Fibroblast of skin of left biceps (primary cell): ENCODE results near the gene GALNT9.
"Not testable (repeated sequence)": the region's sequence is repeated elsewhere in the genome, so short reads cannot be mapped to it uniquely, and the experiment has no call there.

ENCODE experiments used
- DNase-seq, 2 experiments: peaks; one replicate each; pipeline ENCODE4 v3.0.0-alpha.2; 2013; ENCODE audit warnings: low read depth in 2 of 2

The GALNT9 gene

DNA sequence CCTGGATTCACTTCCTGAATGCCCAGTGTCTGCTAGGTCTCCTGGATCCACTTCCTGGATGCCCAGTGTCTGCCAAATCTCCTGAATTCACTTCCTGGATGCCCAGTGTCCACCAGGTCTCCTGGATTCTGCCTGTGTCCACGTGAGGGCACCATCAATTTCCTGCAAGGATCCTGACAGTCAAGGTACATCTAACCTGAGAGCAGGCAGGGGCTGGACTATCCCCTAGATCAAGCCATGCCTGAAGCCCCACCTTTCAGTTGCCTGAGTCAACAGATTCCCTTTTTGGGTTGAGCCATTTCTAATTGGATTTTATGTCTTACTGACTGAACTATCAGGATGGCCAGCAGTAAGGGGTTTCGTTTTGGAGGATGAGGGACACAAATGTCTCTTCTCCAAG lies 49.5 kb downstream of the GALNT9 start:
- no peak for DNase-seq

DNA sequence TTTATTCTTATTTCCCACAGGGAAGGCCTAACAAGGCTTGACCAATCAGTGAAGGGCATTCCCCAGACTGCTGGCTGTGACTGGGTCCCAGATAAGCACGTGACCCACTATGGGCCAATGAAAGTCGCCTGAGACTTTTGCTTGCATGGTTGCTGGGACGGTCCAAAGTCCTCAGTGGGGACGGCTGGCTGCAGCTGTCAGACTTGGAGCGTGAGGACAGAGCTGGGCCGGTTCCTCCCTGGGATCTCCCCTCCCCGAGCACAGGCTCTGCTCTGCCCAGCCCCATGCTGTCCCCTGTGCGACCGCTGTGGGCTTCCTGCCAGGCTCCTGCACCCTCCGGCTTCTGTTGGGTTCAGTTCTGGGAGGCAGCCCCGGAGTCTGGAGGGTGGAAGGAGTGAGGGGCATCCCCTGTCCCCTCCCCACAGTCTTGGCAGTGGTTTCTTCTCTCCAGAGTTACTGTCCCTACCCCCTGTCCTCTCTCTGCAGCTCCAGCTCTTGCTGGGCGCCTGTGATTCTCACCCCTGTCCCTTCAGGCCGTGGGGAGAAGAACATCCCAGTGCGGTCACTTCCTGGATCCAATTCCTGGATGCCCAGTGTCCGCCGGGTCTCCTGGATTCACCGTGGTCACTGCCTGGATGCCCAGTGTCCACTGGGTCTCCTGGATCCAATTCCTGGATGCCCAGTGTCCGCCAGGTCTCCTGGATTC lies 50.1 kb downstream of the GALNT9 start:
- no peak for DNase-seq

DNA sequence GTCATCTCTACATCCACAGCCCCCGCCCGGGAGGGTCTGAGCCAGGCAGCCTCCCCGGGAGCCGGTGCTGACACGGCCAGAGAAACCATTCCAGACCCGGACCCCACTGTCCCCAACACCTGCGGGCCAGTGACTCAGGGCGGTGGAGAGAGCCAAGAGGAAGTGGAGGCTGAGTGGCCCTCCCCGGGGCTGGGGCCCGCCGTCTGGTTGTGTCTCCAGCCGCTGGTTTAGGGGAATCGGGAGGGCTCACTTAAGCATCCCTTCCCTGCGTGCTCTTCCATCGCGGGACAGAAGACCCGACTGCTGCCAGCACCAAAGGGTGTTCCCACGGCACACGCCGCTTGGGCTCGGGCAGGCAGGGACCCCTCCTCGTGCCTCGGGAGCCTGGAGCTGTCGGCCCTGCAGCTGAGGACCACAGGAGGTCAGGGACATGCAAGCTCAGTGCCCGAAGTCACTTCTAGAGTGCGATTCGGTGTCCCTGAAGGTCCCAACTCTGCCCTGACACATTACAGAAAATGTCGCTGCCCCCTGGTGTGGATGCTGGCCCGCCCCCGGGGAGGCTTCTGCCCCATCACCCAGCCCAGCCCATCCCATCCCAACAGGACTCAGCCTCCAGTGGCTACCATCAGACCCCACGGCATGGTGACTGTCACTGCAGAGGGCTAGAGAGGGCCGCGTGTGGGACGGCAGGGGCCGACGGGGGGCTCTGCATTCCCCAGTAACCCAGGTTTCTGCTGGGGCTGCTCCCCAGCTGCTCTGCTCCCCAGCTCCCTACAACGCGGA lies 50.8 kb downstream of the GALNT9 start:
- no peak for DNase-seq

DNA sequence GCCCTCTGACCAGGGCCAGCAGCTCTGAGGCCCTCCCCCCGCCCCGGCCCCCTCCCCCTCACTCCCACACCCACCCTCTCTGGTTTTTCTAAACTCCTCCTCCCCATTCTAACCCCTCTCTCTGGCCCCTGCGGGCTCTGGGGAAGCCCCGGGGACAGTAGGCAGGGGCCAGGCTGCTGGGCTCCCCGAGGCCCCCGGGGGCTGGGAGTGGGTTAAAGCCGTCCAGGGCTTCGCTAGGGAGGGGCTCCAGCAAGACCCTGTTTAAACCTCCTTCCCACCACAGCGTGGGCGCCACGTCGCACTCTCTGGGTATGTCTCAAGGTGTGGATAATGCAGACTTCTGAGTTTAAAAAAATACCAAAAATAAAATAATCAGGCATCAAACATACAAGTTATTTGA lies 51.4 kb downstream of the GALNT9 start:
- DNase-seq: no peak

DNA sequence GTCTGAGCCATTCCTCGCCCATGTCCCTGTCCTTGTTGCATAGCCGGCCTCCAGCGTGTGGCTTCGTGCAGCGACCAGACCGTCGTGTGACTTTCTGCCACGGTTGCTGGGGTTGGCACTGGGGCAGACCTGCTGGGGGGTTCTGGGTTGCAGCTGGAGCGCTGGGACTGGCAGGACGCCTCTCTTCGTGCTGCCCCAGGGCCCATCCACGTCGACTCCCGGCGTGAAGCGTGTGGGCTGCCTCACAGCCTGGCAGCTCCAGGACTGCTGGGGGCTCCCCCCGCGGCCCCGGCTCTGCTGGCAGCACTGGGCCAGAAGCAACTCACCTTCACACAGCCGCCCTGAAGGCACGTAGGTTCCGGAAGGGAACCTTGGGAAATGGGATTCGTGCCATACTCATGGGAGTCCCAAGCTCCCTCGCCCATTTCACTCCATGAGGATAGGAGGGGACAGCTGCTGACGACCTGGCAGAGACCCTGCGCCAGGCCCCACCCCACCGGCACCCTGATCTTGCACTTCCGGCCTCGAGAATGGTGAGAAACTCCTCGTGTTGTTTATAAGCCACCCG lies 51.9 kb downstream of the GALNT9 start:
- no peak for DNase-seq

DNA sequence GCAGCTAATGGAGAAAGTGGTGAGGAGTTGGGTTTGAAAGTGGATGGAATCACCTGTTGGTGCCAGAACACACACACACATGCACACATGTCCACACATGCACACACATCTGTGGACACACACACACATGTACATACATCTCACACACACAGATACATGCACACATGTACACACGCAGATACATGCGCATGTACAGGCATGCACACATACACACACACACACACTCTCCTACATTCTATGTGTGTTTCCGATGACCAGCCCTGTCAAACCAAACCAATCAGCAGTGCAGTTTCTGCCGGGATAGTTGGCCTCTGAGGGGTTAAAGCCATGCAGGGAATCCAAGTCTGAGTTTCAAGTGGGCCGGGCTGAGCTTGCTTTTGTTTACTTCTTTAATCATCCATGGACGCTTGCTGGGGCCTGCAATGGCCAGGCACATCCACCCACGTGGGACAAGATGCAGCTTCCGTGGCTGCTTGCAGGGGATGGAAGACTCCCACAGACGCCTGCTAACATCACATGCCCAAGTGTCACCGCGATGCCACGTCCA lies 52.5 kb downstream of the GALNT9 start:
- DNase-seq: no peak

DNA sequence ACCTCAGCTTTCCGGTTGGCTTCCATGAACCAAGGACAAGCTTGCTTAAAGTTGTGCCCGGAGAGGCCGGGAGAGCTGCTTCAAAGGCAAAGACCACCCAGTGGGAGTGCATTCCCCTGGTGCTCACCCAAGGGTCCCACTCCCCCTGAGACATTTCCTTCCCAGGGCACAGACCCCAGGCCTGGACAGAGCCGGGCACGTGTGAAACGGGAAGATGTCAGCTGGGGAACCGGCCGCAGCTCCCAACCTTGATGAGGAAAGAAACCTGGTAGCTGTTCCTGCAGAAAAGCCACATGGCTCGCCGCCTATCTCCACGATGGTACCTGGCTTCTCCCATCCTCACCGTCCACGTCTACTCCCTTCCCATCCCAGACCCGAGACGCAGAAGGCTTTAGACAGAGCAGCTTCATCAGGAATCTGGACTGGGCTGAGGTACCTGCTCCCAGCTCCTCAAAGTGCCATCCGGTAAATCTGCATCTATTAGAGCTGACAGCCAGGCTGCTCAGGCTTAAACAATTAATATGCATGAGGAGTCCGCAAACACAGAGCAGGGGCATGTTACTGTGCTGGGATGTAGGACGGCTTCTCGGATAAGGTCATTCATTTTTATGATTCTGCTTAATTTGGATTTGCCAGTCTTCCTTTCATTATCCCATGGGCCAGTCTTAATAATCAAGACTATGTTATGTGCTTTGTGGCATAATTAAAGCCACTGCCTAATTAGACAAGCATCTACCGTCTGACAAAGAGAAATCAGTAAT lies 53.1 kb downstream of the GALNT9 start:
- no peak for DNase-seq

DNA sequence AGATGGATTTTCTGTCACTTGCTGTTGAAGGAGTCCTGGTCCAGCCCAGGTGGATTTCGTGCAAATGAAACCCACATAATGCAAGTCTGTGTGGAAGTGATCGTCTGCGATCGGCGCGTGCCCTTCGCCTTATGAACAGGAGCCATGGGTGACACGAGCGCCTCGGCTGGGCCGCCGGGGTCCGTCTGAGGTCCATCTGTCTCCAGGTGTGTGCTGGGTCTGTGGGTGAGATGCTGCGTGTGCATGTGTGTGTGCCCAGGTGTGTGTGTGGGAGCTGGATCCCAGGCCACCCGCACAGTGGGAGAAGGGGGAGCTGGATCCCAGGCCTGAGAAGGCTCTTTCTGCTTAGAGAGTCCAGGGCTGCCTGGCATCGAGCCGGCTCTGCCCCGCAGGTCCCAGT lies 53.8 kb downstream of the GALNT9 start:
- no peak for DNase-seq

DNA sequence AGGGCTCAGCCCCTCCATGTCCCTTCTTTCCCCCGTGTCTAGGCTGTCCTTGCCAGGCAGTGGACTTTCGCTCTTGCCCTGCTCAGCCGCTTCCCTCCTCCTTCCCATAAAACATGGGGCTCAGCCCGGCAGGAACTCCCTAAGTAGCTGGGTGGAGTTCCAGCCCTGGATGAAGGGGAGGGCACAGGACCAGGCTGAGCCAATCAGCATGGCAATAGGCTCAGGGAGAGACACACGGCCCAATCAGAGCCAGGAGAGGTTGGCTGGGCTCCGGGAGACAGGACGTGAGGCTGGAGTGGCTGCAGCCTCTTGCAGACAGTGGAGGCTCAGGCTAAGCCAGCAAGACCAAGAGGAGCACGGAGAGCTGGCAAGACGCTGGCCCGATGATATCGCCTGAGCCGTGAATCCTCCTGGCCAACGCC lies 54.3 kb downstream of the GALNT9 start:
- DNase-seq: no peak

DNA sequence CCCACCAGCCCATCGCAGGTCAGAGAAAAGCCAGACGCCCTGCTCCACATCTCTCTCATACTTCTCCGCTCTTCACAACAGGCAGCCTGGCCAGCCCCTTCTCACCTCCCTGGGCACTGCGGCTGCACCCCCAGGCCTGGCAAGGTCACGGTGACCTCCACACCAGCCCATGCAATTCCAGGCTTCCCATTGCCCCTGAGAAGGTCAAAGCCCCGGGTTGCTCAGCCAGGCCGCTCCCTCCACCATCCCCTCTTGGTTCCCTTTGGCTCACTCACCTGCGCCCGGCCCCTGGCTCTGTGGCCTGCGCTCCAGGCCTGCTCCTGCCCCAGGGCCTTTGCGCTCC lies 55.4 kb downstream of the GALNT9 start:
- no peak for DNase-seq

DNA sequence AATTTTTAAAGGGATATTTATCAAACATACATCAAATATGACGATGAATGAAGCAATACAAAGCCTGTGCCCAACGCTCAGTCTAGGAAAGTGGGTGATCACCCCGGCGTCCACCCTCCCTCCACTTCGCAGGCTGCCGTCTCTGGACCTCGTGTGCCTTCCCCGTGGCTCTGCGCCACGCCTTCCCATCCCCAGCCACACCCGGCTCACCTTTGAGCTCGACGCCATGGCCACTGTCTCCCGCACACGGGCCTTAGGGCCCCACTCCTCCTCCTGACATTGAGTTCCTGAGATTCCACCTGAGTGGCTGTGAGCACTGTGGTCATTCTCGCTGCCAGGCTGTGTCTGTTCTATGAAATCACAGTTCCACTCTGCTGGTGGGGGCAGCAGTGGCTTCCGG lies 56.7 kb downstream of the GALNT9 start:
- no peak for DNase-seq

DNA sequence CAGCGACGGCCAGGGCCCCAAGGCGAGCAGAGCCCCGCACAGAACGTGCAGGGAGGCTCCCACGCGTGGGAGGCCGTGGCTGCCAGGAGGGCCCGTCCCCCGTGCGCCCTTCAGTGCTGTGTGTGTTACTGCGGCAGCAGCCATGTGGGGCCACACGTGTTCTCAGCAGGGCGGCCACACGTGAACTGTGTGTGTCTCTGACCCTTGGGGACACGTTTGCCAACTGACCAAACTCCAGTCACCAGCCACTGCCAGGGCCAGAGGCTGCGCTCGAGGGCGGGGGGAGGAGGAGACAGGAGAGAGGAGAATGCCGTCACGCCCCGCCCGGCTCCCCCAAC lies 57.7 kb downstream of the GALNT9 start:
- DNase-seq: no peak

DNA sequence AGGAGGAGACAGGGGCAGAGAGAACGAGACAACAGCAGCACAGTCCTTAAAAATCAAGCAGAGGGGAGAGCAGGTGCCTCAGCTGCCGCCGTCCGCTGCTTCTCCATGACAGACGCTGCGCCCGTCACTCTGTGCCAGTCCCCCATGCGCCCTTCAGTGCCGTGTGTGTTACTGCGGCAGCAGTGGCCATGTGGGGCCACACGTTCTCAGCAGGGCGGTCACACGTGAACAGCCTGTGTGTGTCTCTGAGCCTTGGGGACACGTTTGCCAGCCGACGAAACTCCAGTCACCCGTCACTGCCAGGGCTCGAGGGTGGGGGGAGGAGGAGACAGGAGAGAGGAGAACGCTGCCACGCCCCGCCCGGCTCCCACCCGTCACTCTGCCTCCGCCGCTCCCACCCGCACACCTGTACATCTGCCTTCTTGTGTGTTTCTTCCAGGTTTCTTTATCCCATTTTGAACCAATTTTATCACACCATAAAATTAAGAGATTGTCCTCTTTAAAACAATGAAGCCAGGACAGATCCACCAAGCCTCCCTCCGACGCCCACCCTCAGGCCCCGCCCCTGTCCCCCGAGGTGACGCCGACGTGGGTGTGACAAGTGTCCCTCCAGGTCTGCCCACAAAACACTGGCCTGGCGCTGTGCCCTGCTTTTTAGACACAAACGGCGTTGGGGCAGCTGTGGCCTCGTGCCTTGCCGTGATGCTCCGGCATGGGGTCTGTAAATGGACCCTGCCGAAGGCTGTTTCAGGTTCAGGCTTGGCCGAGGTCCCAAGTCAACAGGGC lies 58.2 kb downstream of the GALNT9 start:
- DNase-seq: no peak

DNA sequence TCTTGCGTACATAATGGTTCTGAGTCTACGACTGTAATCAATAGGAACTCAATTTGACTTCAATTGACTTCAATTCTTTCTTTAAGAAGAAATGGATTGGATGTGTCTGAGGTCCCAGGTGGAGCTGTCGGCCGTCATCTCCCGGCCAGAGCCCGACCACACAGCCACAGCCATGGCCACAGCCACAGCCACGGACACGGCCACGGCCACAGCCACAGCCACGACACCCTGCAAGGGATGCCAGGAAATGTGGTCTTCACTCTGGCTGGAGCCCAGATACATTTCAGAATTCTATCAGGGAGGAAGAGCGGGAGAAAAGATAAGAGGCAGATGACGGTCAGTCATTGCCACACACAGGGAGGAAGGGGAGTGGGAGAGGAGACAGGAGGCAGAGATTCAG lies 58.9 kb downstream of the GALNT9 start:
- DNase-seq: no peak

DNA sequence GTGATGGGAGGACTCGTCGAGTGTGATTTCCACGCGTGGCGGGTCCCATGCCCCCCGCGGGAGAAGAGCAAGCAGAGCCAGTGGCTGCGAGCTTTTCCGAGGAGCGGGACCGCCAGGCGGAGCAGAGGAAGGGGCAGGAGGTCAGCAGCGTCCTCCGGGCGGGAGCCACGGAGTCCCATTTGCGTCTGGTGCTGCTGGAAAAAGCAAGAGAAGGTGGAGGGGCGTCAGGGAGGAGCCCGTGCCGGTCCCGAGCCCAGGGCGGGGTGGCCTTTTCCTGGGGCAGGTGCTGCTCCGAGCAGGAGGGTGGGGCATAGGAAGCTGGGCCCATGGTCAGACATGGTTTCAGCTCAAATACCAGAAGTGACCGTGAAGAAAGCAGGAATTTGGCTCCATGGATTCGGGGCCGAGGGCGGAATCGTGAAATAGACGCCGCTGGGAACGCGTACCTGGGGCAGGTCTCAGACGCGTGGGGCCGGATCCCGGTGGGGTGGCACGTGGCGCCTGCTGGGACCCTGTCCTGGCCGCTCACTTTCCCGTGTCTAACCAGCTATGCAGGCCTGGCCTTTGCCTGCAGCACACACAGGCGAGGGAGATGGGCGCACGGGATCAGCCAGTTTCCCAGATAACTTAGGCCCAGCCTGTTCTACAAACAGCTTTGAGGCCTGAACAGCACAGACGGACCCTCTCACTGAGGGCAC lies 60.0 kb downstream of the GALNT9 start:
- no peak for DNase-seq

DNA sequence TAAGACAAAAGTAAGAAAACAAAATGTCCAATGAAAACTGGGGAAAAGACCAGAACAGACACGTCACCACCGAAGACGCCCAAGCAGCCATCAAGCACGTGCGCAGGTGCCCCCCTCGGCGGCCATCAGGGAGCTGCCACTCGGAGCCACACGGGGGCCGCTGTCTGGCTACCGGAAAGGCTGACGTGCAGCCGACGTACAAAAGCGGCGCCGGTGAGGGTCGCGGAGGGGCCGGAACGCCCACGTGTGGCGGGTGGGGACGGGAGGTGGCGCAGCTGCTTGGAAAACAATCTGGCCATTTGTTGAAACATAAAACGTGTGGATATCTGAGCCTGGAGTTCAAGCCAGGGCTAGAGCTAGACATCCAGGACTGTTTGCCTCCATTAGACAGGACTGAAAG lies 60.7 kb downstream of the GALNT9 start:
- DNase-seq: no peak

DNA sequence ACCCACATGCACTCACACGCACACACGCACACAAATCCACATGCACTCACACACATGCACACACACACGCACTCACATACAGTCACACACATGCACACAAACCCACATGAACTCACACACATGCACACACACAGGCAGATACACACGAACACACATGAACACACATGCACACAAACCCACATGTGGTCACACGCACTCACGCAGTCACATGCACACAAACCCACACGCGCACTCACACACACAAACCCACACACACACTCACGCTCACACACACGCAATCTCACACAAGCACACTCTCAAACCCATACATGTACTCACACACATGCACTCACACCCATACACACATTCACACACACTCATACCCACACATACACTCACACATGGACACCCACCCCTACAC lies 61.5 kb downstream of the GALNT9 start:
- DNase-seq: no peak

DNA sequence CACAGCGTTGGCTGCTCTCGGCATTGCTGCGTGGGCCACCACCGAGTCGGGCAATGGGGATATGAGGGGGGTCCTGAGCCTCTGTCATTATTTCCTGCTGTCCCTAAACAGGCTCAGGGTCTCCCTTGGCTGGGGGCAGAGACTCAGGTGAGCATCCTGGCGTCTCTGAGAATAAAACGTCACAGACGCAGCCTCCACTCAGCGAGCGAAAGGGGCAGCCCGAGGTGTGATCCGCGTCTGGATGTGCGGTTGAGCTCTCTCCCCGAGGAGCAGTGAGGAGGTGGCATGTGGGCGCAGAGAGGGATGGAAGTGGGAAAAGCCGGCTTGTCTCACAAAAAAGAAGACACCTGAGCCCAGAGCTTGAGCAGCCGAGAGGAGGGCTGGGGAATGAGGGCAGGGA lies 62.6 kb downstream of the GALNT9 start:
- DNase-seq: no peak

DNA sequence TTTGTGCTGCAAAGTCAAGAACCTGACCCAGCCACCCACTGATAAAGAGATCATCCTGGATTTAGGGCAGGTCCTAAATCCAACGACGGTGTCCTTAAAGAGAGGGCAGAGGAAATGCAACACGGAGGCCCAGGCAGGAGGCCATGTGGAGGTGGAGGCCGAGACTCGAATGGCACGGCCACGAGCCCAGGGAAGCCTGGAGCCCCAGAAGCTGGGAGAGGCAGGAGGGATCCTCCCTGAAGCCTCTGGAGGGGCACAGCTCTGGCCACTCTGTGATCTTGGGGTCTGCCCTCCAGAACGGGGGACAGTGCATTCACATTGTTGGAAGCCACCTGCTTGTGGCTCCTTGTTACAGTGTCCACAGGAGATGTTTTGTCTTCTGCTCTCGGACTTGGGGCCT lies 63.0 kb downstream of the GALNT9 start:
- no peak for DNase-seq

DNA sequence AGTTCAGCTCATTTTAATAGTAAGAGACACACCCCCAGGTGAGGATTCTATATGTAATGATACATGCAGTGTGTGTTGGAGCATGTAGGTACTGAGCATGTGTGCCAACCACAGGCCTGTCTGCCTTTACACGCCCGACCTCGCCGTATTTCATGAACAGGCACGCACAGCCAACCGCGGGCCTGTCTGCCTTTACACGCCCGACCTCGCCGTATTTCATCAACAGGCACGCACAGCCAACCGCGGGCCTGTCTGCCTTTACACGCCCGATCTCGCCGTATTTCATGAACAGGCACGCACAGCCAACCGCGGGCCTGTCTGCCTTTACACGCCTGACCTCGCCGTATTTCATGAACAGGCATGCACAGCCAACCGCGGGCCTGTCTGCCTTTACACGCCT lies 63.6 kb downstream of the GALNT9 start:
- not testable (repeated sequence) for DNase-seq
